Epithelial cell of esophagus (primary cell): Measurements from ENCODE around the gene CELA1.
"Not testable (repeated sequence)": the region's sequence is repeated elsewhere in the genome, so short reads cannot be mapped to it uniquely, and the experiment has no call there.

Source experiments
- DNase-seq: peaks from one replicate; pipeline ENCODE4 v3.0.0; 2010; ENCODE audit warnings: low read depth
- H3K4me3 ChIP-seq: 2 replicates; pipeline ENCODE4 v1.5.1; 2011; ENCODE audit warnings: mild to moderate bottlenecking, low read length, control low read depth
- TF ChIP-seq, protein P1 (sequence below): IDR thresholded peaks from 2 replicates; pipeline ENCODE4 v1.5.1; 2011; ENCODE audit warnings: low read depth, mild to moderate bottlenecking, low read length, control low read depth, inconsistent platforms; ENCODE audit not compliant: insufficient read depth; ENCODE audit errors: missing control alignments

CELA1 gene

DNA sequence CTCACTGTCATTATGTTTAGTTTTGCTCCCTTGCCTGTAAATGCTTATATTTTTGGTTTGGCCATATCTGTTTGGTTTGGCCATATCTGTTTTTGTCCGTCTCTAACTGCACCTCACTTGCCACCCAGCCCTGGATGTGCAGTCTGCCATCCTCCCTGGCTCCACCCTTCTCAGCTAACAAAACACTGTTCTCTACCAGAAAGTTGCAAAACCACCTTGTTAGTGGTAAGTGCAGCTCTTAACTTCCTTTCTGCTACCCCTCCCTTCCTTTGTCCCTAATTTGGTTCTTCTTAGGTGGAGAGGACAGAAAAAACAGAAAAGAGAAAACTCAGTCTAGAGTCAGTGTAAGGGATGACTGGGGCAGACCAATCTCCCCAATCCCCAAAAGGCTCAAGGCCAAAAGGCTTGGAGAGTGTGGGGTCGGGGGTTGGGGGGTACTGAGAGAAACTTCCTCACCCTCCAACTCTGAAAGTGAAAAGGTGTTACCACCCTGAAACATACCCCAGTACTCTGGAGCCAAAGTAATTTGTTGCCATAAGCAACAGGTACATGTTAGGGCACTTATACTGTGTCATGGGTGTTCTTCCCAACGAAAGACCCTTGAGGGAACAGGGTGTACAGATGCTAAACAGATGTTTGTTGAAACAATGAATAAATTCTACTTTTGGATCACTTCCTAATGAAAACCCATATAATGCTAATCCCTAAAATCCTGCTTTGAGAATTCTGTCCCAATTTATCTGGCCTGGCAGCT is 27.5 kb downstream of the CELA1 start:
- DNase-seq, result peak; percentile 39
- no peak overlapping the region for H3K4me3 ChIP-seq
- TF ChIP-seq, protein P1, sequence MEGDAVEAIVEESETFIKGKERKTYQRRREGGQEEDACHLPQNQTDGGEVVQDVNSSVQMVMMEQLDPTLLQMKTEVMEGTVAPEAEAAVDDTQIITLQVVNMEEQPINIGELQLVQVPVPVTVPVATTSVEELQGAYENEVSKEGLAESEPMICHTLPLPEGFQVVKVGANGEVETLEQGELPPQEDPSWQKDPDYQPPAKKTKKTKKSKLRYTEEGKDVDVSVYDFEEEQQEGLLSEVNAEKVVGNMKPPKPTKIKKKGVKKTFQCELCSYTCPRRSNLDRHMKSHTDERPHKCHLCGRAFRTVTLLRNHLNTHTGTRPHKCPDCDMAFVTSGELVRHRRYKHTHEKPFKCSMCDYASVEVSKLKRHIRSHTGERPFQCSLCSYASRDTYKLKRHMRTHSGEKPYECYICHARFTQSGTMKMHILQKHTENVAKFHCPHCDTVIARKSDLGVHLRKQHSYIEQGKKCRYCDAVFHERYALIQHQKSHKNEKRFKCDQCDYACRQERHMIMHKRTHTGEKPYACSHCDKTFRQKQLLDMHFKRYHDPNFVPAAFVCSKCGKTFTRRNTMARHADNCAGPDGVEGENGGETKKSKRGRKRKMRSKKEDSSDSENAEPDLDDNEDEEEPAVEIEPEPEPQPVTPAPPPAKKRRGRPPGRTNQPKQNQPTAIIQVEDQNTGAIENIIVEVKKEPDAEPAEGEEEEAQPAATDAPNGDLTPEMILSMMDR, result no peak

DNA sequence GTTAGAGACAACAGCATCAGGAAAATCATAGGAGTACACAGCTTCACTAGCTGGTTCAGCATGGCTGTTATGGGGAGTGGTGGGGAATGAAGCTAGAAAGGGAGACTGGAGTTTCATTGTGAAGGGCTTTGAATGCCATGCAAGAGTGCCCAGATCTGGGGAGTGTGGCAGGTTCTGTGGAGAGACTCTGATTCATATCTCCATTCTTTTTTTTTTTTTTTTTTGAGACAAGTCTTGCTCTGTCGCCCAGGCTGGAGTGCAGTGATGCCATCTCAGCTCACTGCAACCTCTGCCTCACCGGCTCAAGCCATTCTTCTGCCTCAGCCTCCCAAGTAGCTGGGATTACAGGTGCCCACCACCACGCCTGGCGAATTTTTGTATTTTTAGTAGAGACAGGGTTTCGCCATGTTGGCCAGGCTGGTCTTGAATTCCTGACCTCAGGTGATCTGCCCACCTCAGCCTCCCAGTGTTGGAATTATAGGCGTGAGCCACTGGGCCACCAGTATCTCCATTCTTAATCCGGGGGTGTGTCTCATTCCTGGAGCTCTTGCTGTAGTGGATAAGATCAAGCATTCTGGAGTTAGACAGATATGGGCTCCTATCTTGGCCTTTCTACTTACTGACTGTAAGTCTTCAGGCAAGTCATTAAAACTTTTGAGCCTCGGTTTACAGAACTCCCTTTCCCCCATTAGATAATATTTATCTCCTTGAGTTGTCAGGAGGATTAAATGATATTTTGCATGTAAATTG is 28.2 kb downstream of the CELA1 start:
- DNase-seq, result peak; percentile 27
- H3K4me3 ChIP-seq, result not testable (repeated sequence)

DNA sequence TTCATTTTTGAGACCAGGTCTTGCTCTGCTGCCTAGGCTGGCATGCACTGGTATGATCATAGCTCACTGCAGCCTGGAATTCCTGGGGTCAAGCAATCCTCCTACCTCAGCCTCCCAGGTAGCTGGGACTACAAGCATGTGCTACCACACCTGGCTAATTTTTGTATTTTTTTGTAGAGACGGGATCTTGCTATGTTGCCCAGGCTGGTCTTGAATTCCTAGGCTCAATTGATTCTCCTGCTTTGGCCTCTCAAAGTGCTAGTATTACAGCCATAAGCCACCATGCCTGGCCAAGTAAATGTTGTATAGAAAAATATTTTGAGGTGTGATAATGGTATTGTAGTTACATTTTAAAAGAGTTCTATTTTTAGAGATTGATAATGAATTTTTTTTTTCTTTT is 35.1 kb downstream of the CELA1 start:
- TF ChIP-seq, protein P1, result no peak
- DNase-seq, result no peak
- no peak overlapping the region for H3K4me3 ChIP-seq

DNA sequence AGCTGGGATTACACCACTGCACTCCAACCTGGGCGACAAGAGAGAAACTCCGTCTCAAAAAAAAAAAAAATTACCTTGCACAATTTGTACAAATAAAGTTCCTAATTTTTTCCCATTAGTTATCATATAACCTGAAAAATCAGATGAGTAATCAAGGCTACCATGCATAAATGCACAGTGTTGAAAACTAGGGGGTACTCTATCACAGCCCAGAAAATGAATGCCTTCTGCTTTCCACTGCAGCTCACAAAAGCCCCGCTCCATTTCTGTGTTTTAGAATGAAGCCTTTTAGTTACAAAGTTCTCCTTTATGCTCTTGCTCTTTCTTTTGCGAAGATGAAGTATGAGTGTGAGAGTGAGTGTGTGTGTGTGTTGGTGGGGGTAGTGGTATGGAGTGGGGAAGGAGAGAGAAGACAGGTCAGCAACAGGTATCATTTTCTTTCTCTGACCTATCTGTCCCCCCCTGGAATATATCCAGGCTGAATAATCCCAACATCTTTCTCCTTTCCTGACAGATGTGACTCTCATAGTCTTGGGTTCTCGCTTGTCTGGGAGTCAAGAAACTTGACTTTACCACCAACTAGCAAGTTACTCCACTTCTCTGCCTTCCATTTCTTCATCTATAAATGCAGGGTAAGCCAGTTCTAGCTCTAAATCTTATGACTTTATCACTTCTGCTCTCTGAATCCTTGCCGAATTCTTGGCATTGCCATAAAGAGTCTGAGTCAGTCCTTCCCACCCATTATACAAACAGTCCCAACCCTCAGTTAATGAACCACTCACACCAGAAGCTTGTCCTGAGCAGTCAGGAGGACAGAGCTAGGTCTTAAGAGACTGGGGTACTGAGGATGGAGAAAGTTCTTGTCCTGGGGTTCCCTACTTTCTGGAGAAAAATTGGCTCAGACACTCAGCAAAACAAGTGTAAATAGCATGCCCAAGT is 38.6 kb downstream of the CELA1 start:
- DNase-seq, result peak; percentile 91
- TF ChIP-seq, protein P1, result no peak
- no peak overlapping the region for H3K4me3 ChIP-seq

DNA sequence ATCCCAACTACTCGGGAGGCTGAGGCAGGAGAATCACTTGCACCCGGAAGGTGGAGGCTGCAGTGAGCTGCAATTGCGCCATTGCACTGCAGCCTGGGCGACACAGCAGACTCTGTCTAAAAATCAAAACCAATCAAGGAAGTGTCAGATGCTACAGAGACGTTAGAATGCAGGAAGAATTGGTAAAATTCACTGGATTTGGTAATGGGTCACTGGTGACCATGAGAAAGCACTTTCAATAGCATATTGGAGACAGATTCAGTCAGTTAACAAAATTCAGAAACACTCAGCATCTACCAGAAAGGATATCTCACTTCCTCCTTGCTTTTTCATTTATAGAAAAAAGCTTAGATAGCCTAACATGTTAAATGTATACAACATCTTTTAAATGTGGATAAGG is 40.0 kb downstream of the CELA1 start:
- no peak overlapping the region for H3K4me3 ChIP-seq
- no peak for DNase-seq
- TF ChIP-seq, protein P1, result no peak

DNA sequence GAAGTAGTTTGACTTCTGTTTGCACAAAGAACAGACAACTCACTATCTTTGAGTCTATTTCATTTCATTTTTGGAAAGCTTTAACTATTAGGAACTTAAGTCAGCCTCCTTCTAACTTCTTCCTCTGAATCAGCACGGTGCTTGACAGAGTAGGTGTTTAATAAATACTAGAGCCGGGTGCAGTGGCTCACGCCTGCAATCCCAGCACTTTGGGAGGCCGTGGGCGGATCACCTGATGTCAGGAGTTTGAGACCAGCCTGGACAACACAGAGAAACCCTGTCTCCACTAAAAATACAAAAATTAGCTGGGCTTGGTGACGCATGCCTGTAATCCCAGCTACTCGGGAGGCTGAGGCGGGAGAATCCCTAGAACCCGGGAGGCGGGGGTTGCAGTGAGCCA is 45.7 kb downstream of the CELA1 start:
- not testable (repeated sequence) for H3K4me3 ChIP-seq, DNase-seq

DNA sequence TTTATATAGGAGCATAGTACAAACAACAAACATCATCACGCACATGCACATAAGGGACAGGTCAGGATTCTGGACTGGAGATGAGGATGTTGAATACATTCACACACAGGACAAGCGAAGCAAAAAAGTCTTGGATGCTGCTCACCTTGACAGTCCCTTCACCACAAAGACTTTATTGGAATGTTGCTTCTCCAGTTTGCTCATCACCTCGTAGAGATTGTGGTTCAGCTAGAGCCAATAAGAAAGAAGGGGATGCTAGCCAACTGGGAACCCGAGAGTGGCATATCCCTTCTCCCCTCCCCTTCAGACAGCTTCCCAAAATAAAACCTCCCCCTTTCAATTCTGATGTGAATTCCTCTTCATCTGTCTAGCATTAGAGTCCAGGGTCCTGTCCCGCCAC is 50.8 kb downstream of the CELA1 start:
- TF ChIP-seq, protein P1, result no peak
- peak; percentile 48 for DNase-seq

DNA sequence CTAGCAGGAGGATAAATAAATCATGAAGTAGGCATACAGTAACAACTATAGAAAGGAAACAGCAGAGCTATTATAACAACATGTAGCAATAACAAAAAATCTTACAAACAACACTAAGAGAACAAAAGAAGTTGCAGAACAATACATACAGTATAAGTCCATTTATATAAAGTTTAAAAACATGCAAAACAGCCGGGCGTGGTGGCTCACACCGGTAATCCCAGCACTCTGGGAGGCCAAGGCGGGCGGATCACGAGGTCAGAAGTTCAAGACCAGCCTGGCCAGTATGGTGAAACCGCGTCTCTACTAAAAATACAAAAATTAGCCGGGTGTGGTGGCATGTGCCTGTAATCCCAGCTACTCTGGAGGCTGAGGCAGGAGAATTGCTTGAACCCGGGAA is 52.4 kb downstream of the CELA1 start:
- H3K4me3 ChIP-seq, DNase-seq: not testable (repeated sequence)

More for the DNA sequence above, 50.8 kb downstream of the CELA1 start:
- H3K4me3 ChIP-seq, result no peak overlapping the region
